ENCODE data around the gene COL28A1.

The COL28A1 gene

DNA sequence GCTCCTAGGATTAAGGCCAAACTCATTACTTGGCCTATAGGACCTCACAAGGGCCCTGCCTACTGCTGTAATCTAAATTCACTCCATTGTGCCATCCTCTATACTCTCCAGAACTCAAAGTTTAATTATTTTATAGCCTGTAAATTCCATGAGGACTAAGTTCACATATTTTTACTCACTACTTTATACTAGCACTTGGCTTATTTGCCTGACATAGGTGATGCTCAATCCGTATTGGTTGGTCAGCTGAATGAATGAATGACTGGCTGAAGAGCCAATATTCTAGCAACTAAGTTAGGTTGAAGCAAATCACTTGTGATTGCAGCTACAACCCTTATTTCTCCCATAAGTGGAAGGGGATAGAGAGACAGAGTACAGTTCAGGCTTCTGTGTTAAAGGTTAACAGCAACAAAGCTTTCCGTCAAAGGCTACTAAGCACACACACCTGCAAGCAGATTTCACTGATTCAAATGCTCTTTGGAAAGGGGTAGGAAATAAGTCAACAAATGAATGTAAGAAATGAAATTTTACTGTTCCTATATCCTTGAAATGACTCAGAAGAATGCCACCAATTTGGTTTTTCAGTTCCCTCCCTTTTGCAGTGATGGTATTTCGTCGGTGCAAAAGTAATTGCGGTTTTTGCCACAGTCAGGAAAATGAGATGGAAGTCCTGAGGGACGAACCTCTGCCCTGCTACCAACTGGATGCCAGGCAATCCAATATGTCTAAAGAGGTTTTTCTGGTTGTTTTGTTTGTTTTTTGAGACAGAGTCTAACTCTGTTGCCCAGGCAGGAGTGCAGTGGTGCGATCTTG is 120.7 kb downstream of the COL28A1 start:
- CTCF ChIA-PET = interaction anchor here (0.6 to 1.0 kb wide), 2 partner anchors 9 to 465 kb away, joined by 3 to 6 read pairs; no protein-coding TSS in a partner anchor
- no peaks in the 10 kb centered on the region for H3K4me1 ChIP-seq (ENCODE audit: control insufficient read depth, insufficient read depth, low read length)
- H3K9me3 ChIP-seq (ENCODE audit: control insufficient read depth, insufficient read depth, low read depth, low read length) = no peaks in the 10 kb centered on the region
- no peak overlapping the region for H3K4me3 ChIP-seq (ENCODE audit: low read depth, low read length)
- TF ChIP-seq RBAK (tag by site-specific recombination; IDR thresholded peaks at IDR 0.05) (no peak), ZNF2 (tag by site-specific recombination; IDR thresholded peaks at IDR 0.05) (no peak), ZNF157 (tag by site-specific recombination; IDR thresholded peaks at IDR 0.05) (no peak), SCRT2 (tag by site-specific recombination; IDR thresholded peaks at IDR 0.05) (no peak), ZSCAN30 (tag by site-specific recombination; IDR thresholded peaks at IDR 0.05) (no peak), ZNF302 (tag by site-specific recombination; IDR thresholded peaks at IDR 0.05; ENCODE audit: low read depth) (no peak), ZNF211 (tag by site-specific recombination; IDR thresholded peaks at IDR 0.05; ENCODE audit: low read depth) (no peak), ZNF155 (tag by site-specific recombination; IDR thresholded peaks at IDR 0.05) (no peak), ZNF138 (tag by site-specific recombination; IDR thresholded peaks at IDR 0.05; ENCODE audit: borderline replicate concordance) (no peak), ZNF544 (tag by site-specific recombination; IDR thresholded peaks at IDR 0.05) (no peak), WT1 (tag by site-specific recombination; IDR thresholded peaks at IDR 0.05) (no peak), ZNF354C (tag by site-specific recombination; IDR thresholded peaks at IDR 0.05; ENCODE audit: borderline replicate concordance, low read depth) (no peak)
- TF ChIP-seq, protein P1, sequence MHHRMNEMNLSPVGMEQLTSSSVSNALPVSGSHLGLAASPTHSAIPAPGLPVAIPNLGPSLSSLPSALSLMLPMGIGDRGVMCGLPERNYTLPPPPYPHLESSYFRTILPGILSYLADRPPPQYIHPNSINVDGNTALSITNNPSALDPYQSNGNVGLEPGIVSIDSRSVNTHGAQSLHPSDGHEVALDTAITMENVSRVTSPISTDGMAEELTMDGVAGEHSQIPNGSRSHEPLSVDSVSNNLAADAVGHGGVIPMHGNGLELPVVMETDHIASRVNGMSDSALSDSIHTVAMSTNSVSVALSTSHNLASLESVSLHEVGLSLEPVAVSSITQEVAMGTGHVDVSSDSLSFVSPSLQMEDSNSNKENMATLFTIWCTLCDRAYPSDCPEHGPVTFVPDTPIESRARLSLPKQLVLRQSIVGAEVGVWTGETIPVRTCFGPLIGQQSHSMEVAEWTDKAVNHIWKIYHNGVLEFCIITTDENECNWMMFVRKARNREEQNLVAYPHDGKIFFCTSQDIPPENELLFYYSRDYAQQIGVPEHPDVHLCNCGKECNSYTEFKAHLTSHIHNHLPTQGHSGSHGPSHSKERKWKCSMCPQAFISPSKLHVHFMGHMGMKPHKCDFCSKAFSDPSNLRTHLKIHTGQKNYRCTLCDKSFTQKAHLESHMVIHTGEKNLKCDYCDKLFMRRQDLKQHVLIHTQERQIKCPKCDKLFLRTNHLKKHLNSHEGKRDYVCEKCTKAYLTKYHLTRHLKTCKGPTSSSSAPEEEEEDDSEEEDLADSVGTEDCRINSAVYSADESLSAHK (tag by site-specific recombination; IDR thresholded peaks at IDR 0.05) = no peak
- TF ChIP-seq, protein P2, sequence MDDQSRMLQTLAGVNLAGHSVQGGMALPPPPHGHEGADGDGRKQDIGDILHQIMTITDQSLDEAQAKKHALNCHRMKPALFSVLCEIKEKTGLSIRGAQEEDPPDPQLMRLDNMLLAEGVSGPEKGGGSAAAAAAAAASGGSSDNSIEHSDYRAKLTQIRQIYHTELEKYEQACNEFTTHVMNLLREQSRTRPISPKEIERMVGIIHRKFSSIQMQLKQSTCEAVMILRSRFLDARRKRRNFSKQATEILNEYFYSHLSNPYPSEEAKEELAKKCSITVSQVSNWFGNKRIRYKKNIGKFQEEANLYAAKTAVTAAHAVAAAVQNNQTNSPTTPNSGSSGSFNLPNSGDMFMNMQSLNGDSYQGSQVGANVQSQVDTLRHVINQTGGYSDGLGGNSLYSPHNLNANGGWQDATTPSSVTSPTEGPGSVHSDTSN (CRISPR knock-in tag; IDR thresholded peaks at IDR 0.05) = no peak
- TF ChIP-seq, protein P3, sequence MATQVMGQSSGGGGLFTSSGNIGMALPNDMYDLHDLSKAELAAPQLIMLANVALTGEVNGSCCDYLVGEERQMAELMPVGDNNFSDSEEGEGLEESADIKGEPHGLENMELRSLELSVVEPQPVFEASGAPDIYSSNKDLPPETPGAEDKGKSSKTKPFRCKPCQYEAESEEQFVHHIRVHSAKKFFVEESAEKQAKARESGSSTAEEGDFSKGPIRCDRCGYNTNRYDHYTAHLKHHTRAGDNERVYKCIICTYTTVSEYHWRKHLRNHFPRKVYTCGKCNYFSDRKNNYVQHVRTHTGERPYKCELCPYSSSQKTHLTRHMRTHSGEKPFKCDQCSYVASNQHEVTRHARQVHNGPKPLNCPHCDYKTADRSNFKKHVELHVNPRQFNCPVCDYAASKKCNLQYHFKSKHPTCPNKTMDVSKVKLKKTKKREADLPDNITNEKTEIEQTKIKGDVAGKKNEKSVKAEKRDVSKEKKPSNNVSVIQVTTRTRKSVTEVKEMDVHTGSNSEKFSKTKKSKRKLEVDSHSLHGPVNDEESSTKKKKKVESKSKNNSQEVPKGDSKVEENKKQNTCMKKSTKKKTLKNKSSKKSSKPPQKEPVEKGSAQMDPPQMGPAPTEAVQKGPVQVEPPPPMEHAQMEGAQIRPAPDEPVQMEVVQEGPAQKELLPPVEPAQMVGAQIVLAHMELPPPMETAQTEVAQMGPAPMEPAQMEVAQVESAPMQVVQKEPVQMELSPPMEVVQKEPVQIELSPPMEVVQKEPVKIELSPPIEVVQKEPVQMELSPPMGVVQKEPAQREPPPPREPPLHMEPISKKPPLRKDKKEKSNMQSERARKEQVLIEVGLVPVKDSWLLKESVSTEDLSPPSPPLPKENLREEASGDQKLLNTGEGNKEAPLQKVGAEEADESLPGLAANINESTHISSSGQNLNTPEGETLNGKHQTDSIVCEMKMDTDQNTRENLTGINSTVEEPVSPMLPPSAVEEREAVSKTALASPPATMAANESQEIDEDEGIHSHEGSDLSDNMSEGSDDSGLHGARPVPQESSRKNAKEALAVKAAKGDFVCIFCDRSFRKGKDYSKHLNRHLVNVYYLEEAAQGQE (tag by site-specific recombination; IDR thresholded peaks at IDR 0.05) = no peak
- TF ChIP-seq, protein P4, sequence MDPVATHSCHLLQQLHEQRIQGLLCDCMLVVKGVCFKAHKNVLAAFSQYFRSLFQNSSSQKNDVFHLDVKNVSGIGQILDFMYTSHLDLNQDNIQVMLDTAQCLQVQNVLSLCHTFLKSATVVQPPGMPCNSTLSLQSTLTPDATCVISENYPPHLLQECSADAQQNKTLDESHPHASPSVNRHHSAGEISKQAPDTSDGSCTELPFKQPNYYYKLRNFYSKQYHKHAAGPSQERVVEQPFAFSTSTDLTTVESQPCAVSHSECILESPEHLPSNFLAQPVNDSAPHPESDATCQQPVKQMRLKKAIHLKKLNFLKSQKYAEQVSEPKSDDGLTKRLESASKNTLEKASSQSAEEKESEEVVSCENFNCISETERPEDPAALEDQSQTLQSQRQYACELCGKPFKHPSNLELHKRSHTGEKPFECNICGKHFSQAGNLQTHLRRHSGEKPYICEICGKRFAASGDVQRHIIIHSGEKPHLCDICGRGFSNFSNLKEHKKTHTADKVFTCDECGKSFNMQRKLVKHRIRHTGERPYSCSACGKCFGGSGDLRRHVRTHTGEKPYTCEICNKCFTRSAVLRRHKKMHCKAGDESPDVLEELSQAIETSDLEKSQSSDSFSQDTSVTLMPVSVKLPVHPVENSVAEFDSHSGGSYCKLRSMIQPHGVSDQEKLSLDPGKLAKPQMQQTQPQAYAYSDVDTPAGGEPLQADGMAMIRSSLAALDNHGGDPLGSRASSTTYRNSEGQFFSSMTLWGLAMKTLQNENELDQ (tag by site-specific recombination; IDR thresholded peaks at IDR 0.05; ENCODE audit: low read depth) = no peak
- POLR2A ChIA-PET = no interaction called here
- no peaks in the 10 kb centered on the region for H3K36me3 ChIP-seq (ENCODE audit: control insufficient read depth in 2 of 2, insufficient read depth in 1 of 2, low read length in 2 of 2)
- H3K27ac ChIP-seq (ENCODE audit: extremely low read depth, low read depth, low read length) = no peak overlapping the region
